Fibroblast of peridontal ligament (primary cell): ENCODE results near the gene MED4.

ENCODE experiments used
- DNase-seq: peaks from one replicate; pipeline ENCODE4 v3.0.0-alpha.2; 2010; ENCODE audit errors: extremely low read depth

Gene MED4

DNA sequence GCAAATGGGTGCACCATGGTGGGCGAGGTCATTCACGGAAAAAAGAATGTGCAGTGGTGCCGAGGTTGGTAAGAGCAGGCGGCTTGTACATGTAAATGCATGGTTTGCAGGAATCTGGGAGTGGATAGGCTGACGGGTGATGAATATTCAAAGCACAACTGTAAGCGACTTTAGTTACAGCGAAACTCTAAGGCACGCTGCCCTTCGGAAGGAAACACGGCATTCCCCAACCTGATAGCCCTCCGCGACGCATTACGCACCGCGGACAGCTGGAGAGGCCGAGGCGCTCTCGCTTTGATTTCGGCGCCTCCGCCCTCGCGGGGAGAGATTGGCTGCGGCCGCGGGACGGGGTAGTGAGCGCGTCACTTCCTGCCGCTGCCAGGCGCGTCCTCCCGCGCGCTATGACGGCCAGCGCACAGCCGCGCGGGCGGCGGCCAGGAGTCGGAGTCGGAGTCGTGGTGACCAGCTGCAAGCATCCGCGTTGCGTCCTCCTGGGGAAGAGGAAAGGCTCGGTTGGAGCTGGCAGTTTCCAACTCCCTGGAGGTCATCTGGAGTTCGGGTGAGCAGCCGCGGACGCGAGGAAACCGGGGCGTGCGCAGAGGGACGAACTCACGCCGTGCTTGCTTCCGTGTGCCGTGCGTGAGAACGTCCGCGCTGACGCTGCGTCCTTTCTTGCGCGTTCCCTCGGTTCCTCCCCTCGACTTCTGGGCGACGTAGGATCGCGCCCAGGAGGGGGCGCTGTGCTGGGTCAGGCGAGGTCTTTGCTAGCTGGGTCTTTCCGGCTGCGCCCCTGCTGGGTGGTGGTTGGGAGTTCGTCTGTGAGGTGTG is 57.3 kb downstream of the MED4 start, which contains the start of gene NUDT15:
Gene NUDT15, plus strand, starts transcription at position 381 of the 828 bp plus-strand sequence. Its CDS starts 21 bp downstream, at position 402.
- peak; percentile 96 for DNase-seq

DNA sequence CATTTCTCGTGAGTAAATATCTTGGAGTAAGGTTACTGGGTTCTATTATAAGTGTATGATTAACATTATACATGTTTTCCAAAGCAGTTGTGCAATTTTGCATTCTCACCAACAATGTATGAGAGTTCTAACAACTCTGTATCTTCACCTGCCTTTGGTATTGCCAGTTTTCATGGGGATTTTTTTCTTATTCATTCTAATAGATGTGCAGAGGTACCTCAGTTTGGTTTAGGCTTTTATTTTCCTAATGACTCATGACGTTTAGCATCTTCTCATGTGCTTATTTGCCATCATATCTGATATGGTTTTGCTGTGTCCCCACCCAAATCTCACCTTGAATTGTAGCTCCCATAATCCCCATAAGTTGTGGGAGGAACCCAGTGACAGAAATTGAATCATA is 65.0 kb downstream of the MED4 start:
- DNase-seq, result no peak

DNA sequence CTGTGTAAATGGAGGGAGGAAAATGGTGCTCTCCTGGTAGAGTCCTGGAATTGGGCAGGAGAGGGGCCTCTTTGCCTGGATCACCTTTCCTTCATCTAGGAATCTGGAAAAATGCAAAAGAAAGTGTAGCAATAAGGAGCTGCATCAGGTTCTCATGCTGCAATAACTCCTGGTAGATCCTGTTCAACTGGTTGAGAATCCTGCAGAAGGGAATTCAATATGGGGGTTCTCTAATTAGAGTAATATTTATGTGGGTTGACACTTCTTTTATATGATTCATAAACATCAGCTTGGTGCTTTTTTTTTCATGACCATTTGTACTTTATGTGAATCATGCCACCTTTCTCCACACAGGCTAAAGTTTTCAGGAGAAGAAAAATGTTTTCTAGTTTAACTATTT is 66.8 kb downstream of the MED4 start:
- no peak for DNase-seq
